Measurements from ENCODE around the gene CYBC1. TPM values are rescaled to one million over a fixed set of nuclear protein-coding genes. Genes with fewer than 3 reads are reported as not detected.

Gene CYBC1
- total and polyA plus RNA-seq, 2 of the 4 experiments (the other 2 are of a cell fraction), result 75.1 to 76.7 TPM

DNA sequence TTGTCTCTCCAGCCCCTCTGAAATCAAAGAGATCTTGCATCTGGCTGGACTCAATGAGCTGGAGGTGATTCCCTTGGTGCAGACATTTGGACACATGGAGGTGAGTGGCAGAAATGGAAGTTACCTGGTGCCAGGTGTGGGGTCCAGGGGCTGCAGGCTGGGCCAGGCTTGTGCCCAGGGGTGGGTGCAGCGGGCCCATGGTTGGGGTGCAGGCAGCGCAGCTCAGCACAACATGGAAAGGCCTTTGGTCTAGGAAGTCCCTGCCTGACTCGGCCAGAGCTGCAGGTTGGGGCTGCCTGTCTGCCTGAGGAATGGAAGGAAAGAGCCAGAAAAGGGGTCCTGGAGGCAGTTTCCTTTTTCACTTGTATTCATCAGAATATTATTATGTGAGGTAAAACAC is 22.0 kb downstream of the CYBC1 start:
- Histone ChIP-seq H4K91ac (ENCODE audit: insufficient read depth, low read depth, low read length) (no peak overlapping the region), H4K20me1 (ENCODE audit: insufficient read depth, low read length) (no peaks in the 10 kb centered on the region), H3K4me1 (ENCODE audit: control insufficient read depth, insufficient read depth, low read length) (no peaks in the 10 kb centered on the region), H4K8ac (ENCODE audit: low read depth in 2 of 2, low read length in 2 of 2) (no peak overlapping the region), H3K56ac (ENCODE audit: extremely low read depth, insufficient read depth, low read length) (no peak overlapping the region), H2BK15ac (ENCODE audit: low read depth, low read length) (no peak overlapping the region), H3K9me1 (ENCODE audit: insufficient read depth, low read length) (no peaks in the 10 kb centered on the region), H2AK9ac (replicated peaks; ENCODE audit: low read depth, low read length, poor library complexity) (no peak overlapping the region), H3K18ac (ENCODE audit: low read depth, low read length) (no peak overlapping the region), H3K27ac (ENCODE audit: insufficient read depth, low read length) (no peak overlapping the region), H3K23ac (ENCODE audit: low read depth, low read length) (no peak overlapping the region), H3K4ac (ENCODE audit: low read depth, low read length) (no peak overlapping the region), H4K5ac (ENCODE audit: low read depth, low read length) (no peak overlapping the region), H3K14ac (replicated peaks; ENCODE audit: low read depth, low read length) (no peak overlapping the region), H2AK5ac (ENCODE audit: low read depth, low read length) (no peak overlapping the region), H3K79me1 (ENCODE audit: low read depth in 1 of 2, low read length in 2 of 2) (no peaks in the 10 kb centered on the region), H2BK120ac (ENCODE audit: low read depth, low read length) (no peak overlapping the region), H3K27me3 (ENCODE audit: control insufficient read depth, insufficient read depth, low read length) (no peaks in the 10 kb centered on the region), H2AFZ (replicated peaks; ENCODE audit: low read length, poor library complexity) (no peak overlapping the region), H3K9me3 (ENCODE audit: control insufficient read depth, insufficient read depth, low read length) (no peaks in the 10 kb centered on the region), H3K36me3 (ENCODE audit: control insufficient read depth, insufficient read depth, low read length) (no peaks in the 10 kb centered on the region), H2BK5ac (ENCODE audit: low read depth, low read length, poor library complexity, severe bottlenecking) (no peak overlapping the region), H3K4me3 (ENCODE audit: insufficient read depth, low read depth, low read length) (no peak overlapping the region), H2BK20ac (ENCODE audit: low read depth, low read length) (no peak overlapping the region), H3K9ac (ENCODE audit: low read depth, low read length) (no peak overlapping the region), H3K4me2 (ENCODE audit: low read depth, low read length) (no peak overlapping the region)
- 79% methylated on average over 2 of the region's 3 CpGs; no CpG with 5 or more reads in 1 of the 2 experiments for WGBS, 2 experiments (ENCODE audit: extremely low coverage in 2 of 2, insufficient read length in 1 of 2)
- BruUV-seq (replicated peaks), result no TSS peak
- in situ Hi-C loops (cut with MboI; ENCODE audit: low sequenced_read_pairs) (no loop called here), dilution Hi-C loops (cut with HindIII; ENCODE audit: low sequenced_read_pairs, unreplicated experiment) (no loop called here), intact Hi-C loops (cut with micrococcal nuclease) (no loop called here)
- POLR2A ChIA-PET (ENCODE audit: unreplicated experiment), result no interaction called here
- CTCF ChIA-PET, result no interaction called here
- no peak for ATAC-seq (ENCODE audit: low read depth)
- TF ChIP-seq CEBPB (IDR thresholded peaks at IDR 0.05; ENCODE audit: low read depth, low read length), result no peak
- TF ChIP-seq RFX5 (IDR thresholded peaks at IDR 0.05; ENCODE audit: low read depth, low read length), result no peak
- TF ChIP-seq NFE2L2 (IDR thresholded peaks at IDR 0.05; ENCODE audit: low read depth, low read length), result no peak
- no peak for TF ChIP-seq BHLHE40 (IDR thresholded peaks at IDR 0.05; ENCODE audit: low read depth, low read length)
- TF ChIP-seq CHD1 (IDR thresholded peaks at IDR 0.05; ENCODE audit: low read depth, low read length), result no peak
- TF ChIP-seq, protein P1, sequence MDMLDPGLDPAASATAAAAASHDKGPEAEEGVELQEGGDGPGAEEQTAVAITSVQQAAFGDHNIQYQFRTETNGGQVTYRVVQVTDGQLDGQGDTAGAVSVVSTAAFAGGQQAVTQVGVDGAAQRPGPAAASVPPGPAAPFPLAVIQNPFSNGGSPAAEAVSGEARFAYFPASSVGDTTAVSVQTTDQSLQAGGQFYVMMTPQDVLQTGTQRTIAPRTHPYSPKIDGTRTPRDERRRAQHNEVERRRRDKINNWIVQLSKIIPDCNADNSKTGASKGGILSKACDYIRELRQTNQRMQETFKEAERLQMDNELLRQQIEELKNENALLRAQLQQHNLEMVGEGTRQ (IDR thresholded peaks at IDR 0.05; ENCODE audit: low read depth, low read length), result no peak
- no peak for TF ChIP-seq FOS (IDR thresholded peaks at IDR 0.05; ENCODE audit: low read depth, low read length)
- TF ChIP-seq RAD21 (IDR thresholded peaks at IDR 0.05; ENCODE audit: low read length), result no peak
- TF ChIP-seq SMC3 (IDR thresholded peaks at IDR 0.05; ENCODE audit: low read depth, low read length), result no peak
- no peak for TF ChIP-seq ELK1 (IDR thresholded peaks at IDR 0.05; ENCODE audit: borderline replicate concordance, low read depth, low read length)
- no peak for TF ChIP-seq MAFK (IDR thresholded peaks at IDR 0.05; ENCODE audit: low read depth, low read length)
- no peak for TF ChIP-seq MXI1 (IDR thresholded peaks at IDR 0.05; ENCODE audit: borderline replicate concordance, low read depth, low read length)
- no peak for DNase-seq

Data from IMR-90 (cell line).